ENCODE results near the gene PADI2. TPM values are rescaled to one million over a fixed set of nuclear protein-coding genes. Genes with fewer than 3 reads are reported as not detected.

The PADI2 gene
- total RNA-seq, 2 experiments from 2014 or later: 0.25 to 0.30 TPM

GRCh38 chr1:17084787-17085186 lies 34.5 kb downstream of the PADI2 start:
- Mint-ChIP-seq H3K27ac (no peak overlapping the region), H3K9me3 (no peaks in the 10 kb centered on the region), H3K4me3 (no peak overlapping the region), H3K27me3 (no peaks in the 10 kb centered on the region), H3K36me3 (ENCODE audit: low read depth) (no peaks in the 10 kb centered on the region), H3K4me1 (ENCODE audit: low read depth) (no peaks in the 10 kb centered on the region)
- Histone ChIP-seq H3K9me3 (ENCODE audit: control insufficient read depth in 1 of 2, insufficient read depth in 1 of 2, low read length in 2 of 2) (no peaks in the 10 kb centered on the region), H3K4me3 (ENCODE audit: low read length) (no peak overlapping the region), H3K4me1 (ENCODE audit: insufficient read depth, low read length) (no peaks in the 10 kb centered on the region), H3K27me3 (ENCODE audit: control insufficient read depth in 1 of 2, insufficient read depth in 2 of 2, low read length in 2 of 2) (no peaks in the 10 kb centered on the region), H3K36me3 (ENCODE audit: insufficient read depth, low read length) (no peaks in the 10 kb centered on the region), H3K27ac (ENCODE audit: low read depth in 1 of 2, low read length in 2 of 2) (no peak overlapping the region)
- DNase-seq (no peak), ATAC-seq (ENCODE audit: poor library complexity) (no peak)
- ChIA-PET POLR2A (no interaction called here), CTCF (no interaction called here)
- no peak for TF ChIP-seq CTCF (IDR thresholded peaks at IDR 0.05)
- intact Hi-C loops (cut with DNase I, micrococcal nuclease): no loop called here

GRCh38 chr1:17082761-17083160 lies 36.5 kb downstream of the PADI2 start:
- DNase-seq: no peak
- H3K27me3 Mint-ChIP-seq: no peaks in the 10 kb centered on the region
- ChIA-PET POLR2A (no interaction called here), CTCF (no interaction called here)
- no peak for ATAC-seq (ENCODE audit: poor library complexity)
- no peak overlapping the region for H3K27ac Mint-ChIP-seq
- Histone ChIP-seq H3K27me3 (ENCODE audit: control insufficient read depth in 1 of 2, insufficient read depth in 2 of 2, low read length in 2 of 2) (no peaks in the 10 kb centered on the region), H3K9me3 (ENCODE audit: control insufficient read depth in 1 of 2, insufficient read depth in 1 of 2, low read length in 2 of 2) (no peaks in the 10 kb centered on the region), H3K4me3 (ENCODE audit: low read length) (no peak overlapping the region), H3K4me1 (ENCODE audit: insufficient read depth, low read length) (no peaks in the 10 kb centered on the region), H3K27ac (ENCODE audit: low read depth in 1 of 2, low read length in 2 of 2) (no peak overlapping the region), H3K36me3 (ENCODE audit: insufficient read depth, low read length) (no peaks in the 10 kb centered on the region)
- intact Hi-C loops (cut with DNase I, micrococcal nuclease): no loop called here
- no peaks in the 10 kb centered on the region for H3K9me3 Mint-ChIP-seq
- no peak for TF ChIP-seq CTCF (IDR thresholded peaks at IDR 0.05)
- no peak overlapping the region for H3K4me3 Mint-ChIP-seq
- no peaks in the 10 kb centered on the region for H3K4me1 Mint-ChIP-seq (ENCODE audit: low read depth)
- no peaks in the 10 kb centered on the region for H3K36me3 Mint-ChIP-seq (ENCODE audit: low read depth)

GRCh38 chr1:17081439-17081838 lies 37.8 kb downstream of the PADI2 start:
- H3K27me3 ChIP-seq (ENCODE audit: control insufficient read depth in 1 of 2, insufficient read depth in 2 of 2, low read length in 2 of 2): no peaks in the 10 kb centered on the region
- TF ChIP-seq CTCF (IDR thresholded peaks at IDR 0.05): no peak
- no peak for DNase-seq
- no peak for ATAC-seq (ENCODE audit: poor library complexity)
- intact Hi-C loops (cut with DNase I, micrococcal nuclease): no loop called here
- H3K27ac ChIP-seq (ENCODE audit: low read depth in 1 of 2, low read length in 2 of 2): no peak overlapping the region
- H3K9me3 ChIP-seq (ENCODE audit: control insufficient read depth in 1 of 2, insufficient read depth in 1 of 2, low read length in 2 of 2): no peaks in the 10 kb centered on the region
- Mint-ChIP-seq H3K27ac (no peak overlapping the region), H3K4me3 (no peak overlapping the region), H3K27me3 (no peaks in the 10 kb centered on the region), H3K4me1 (ENCODE audit: low read depth) (no peaks in the 10 kb centered on the region), H3K36me3 (ENCODE audit: low read depth) (no peaks in the 10 kb centered on the region), H3K9me3 (no peaks in the 10 kb centered on the region)
- POLR2A ChIA-PET: no interaction called here
- no peaks in the 10 kb centered on the region for H3K36me3 ChIP-seq (ENCODE audit: insufficient read depth, low read length)
- CTCF ChIA-PET: no interaction called here
- H3K4me1 ChIP-seq (ENCODE audit: insufficient read depth, low read length): no peaks in the 10 kb centered on the region
- H3K4me3 ChIP-seq (ENCODE audit: low read length): no peak overlapping the region
